Vagina (tissue), 2 donors: ENCODE results near the gene MED13L. TPM values are rescaled to one million over a fixed set of nuclear protein-coding genes. Genes with fewer than 3 reads are reported as not detected.

Experiments
- DNase-seq, 2 donors: peaks; one replicate each; pipeline ENCODE4 v3.0.0-alpha.2; 2017; ENCODE audit errors: extremely low spot score in 2 of 2
- H3K27ac ChIP-seq: fragments of 200-600 bp; sonication (generic); one replicate; pipeline ENCODE4 v1.5.1; 2019
- H3K27me3 ChIP-seq: fragments of 200-600 bp; sonication (generic); one replicate; pipeline ENCODE4 v1.5.1; 2019
- H3K36me3 ChIP-seq, 2 donors: fragments of 200-600 bp; sonication (generic); one replicate each; pipeline ENCODE4 v1.5.1; 2017 to 2019
- H3K4me1 ChIP-seq: fragments of 200-600 bp; sonication (generic); one replicate; pipeline ENCODE4 v1.5.1; 2019
- H3K4me3 ChIP-seq, 2 donors: fragments of 200-600 bp; sonication (generic); 1 replicate in 1 of 2; 2 replicates in 1 of 2; pipeline ENCODE4 v1.5.1; 2016 to 2019
- H3K9me3 ChIP-seq: fragments of 200-600 bp; sonication (generic); one replicate; pipeline ENCODE4 v1.5.1; 2019
- CTCF ChIP-seq, 3 experiments: fragments of 450-650 bp in 2 of 3; fragments of 200-600 bp in 1 of 3; sonication (generic) in 1 of 3; IDR thresholded peaks; one replicate each; pipeline ENCODE4 v1.5.1; 2017 to 2019; ENCODE audit warnings: antibody characterized with exemption in 3 of 3, mild to moderate bottlenecking in 2 of 3, moderate library complexity in 2 of 3
- POLR2A ChIP-seq, 2 donors: fragments of 450-650 bp; IDR thresholded peaks; one replicate each; pipeline ENCODE4 v1.6.1; 2017; ENCODE audit warnings: antibody characterized with exemption in 2 of 2, mild to moderate bottlenecking in 2 of 2, moderate library complexity in 2 of 2
- POLR2AphosphoS5 ChIP-seq, 2 donors: sonication (generic); formaldehyde crosslinking; IDR thresholded peaks; one replicate each; pipeline ENCODE4 v1.9.0; 2017; ENCODE audit warnings: antibody characterized with exemption in 2 of 2, mild to moderate bottlenecking in 2 of 2, low read depth in 1 of 2; ENCODE audit not compliant: insufficient read depth in 1 of 2
- intact Hi-C: fragments of 100-400 bp; cut with DNase I; formaldehyde crosslinking; loops from one replicate; pipeline ENCODE4 v1.15.1; 2023
- total RNA-seq: library from RNA; depleted of rRNA; stranded (reverse); fragments of >200 nt; gene quantifications from one replicate; pipeline ENCODE4 v1.2.3, GENCODE V29; 2016

MED13L gene
- total RNA-seq, 1 donor from 2014 or later: 161 TPM

GRCh38 chr12:116248930-116249329 lies 28.6 kb downstream of the MED13L start:
- Histone ChIP-seq H3K4me3 (no peak overlapping the region), H3K9me3 (no peaks in the 10 kb centered on the region), H3K4me1 (peaks cover 50% of the 10 kb centered on the region), H3K27ac (no peak overlapping the region), H3K27me3 (no peaks in the 10 kb centered on the region), H3K36me3 (no peaks in the 10 kb centered on the region)
- DNase-seq: no peak
- intact Hi-C loops: no loop called here
- TF ChIP-seq POLR2A (IDR thresholded peaks at IDR 0.05): no peak
- no peak for TF ChIP-seq CTCF (IDR thresholded peaks at IDR 0.05)
- no peak for TF ChIP-seq POLR2AphosphoS5 (IDR thresholded peaks at IDR 0.05; ENCODE audit: insufficient read depth in 1 of 2, low read depth in 1 of 2)

GRCh38 chr12:116248433-116248832 lies 29.1 kb downstream of the MED13L start:
- Histone ChIP-seq H3K4me1 (peaks cover 54% of the 10 kb centered on the region), H3K27me3 (no peaks in the 10 kb centered on the region), H3K27ac (no peak overlapping the region), H3K4me3 (no peak overlapping the region), H3K9me3 (no peaks in the 10 kb centered on the region), H3K36me3 (no peaks in the 10 kb centered on the region)
- DNase-seq: no peak
- intact Hi-C loops: no loop called here
- no peak for TF ChIP-seq POLR2AphosphoS5 (IDR thresholded peaks at IDR 0.05; ENCODE audit: insufficient read depth in 1 of 2, low read depth in 1 of 2)
- TF ChIP-seq CTCF (IDR thresholded peaks at IDR 0.05): no peak
- TF ChIP-seq POLR2A (IDR thresholded peaks at IDR 0.05): no peak

- Histone ChIP-seq H3K4me1 (peaks cover 58% of the 10 kb centered on the region), H3K36me3 (no peaks in the 10 kb centered on the region), H3K9me3 (no peaks in the 10 kb centered on the region), H3K27me3 (no peaks in the 10 kb centered on the region), H3K4me3 (no peak overlapping the region), H3K27ac (no peak overlapping the region)
- intact Hi-C loops: no loop called here
- DNase-seq: no peak
- TF ChIP-seq CTCF (IDR thresholded peaks at IDR 0.05): no peak
Observed at GRCh38 chr12:116247377-116247776, 30.1 kb downstream of the MED13L start.

GRCh38 chr12:116246490-116247179 lies 30.9 kb downstream of the MED13L start:
- intact Hi-C loops: no loop called here
- H3K27ac ChIP-seq: no peak overlapping the region
- no peaks in the 10 kb centered on the region for H3K9me3 ChIP-seq
- DNase-seq: no peak
- H3K4me3 ChIP-seq: no peak overlapping the region
- H3K36me3 ChIP-seq: no peaks in the 10 kb centered on the region
- H3K27me3 ChIP-seq: no peaks in the 10 kb centered on the region
- TF ChIP-seq POLR2AphosphoS5 (IDR thresholded peaks at IDR 0.05; ENCODE audit: insufficient read depth in 1 of 2, low read depth in 1 of 2): no peak
- no peak for TF ChIP-seq CTCF (IDR thresholded peaks at IDR 0.05)
- TF ChIP-seq POLR2A (IDR thresholded peaks at IDR 0.05): no peak
- H3K4me1 ChIP-seq: peaks cover 62% of the 10 kb centered on the region

GRCh38 chr12:116245189-116245588 lies 32.3 kb downstream of the MED13L start:
- Histone ChIP-seq H3K4me3 (no peak overlapping the region), H3K27me3 (no peaks in the 10 kb centered on the region), H3K36me3 (no peaks in the 10 kb centered on the region), H3K4me1 (peaks cover 76% of the 10 kb centered on the region), H3K27ac (no peak overlapping the region), H3K9me3 (no peaks in the 10 kb centered on the region)
- intact Hi-C loops: no loop called here
- no peak for DNase-seq
- TF ChIP-seq CTCF (IDR thresholded peaks at IDR 0.05) (no peak), POLR2AphosphoS5 (IDR thresholded peaks at IDR 0.05; ENCODE audit: insufficient read depth in 1 of 2, low read depth in 1 of 2) (no peak), POLR2A (IDR thresholded peaks at IDR 0.05) (no peak)
